Measurements from ENCODE around the gene CNTN2.

The CNTN2 gene

GRCh38 chr1:205026181-205026580 is 16.8 kb upstream of the CNTN2 start:
- no peak for TF ChIP-seq SIN3A (IDR thresholded peaks at IDR 0.05; ENCODE audit: borderline replicate concordance, insufficient read depth, low read length)
- TF ChIP-seq FOXP2 (optimal IDR thresholded peaks at IDR 0.05; ENCODE audit: borderline replicate concordance, extremely low read depth, extremely low read length, insufficient read depth): no peak
- TF ChIP-seq TAF1 (IDR thresholded peaks at IDR 0.05; ENCODE audit: borderline replicate concordance, insufficient read depth, low read length): no peak
- TF ChIP-seq POLR2AphosphoS5 (IDR thresholded peaks at IDR 0.05; ENCODE audit: low read depth, low read length): no peak
- no peak for TF ChIP-seq REST (IDR thresholded peaks at IDR 0.05; ENCODE audit: insufficient read depth in 1 of 2, low read depth in 2 of 2, low read length in 2 of 2)

- TF ChIP-seq TAF1 (IDR thresholded peaks at IDR 0.05; ENCODE audit: borderline replicate concordance, insufficient read depth, low read length): no peak
- TF ChIP-seq REST (IDR thresholded peaks at IDR 0.05; ENCODE audit: insufficient read depth in 1 of 2, low read depth in 2 of 2, low read length in 2 of 2): no peak
- TF ChIP-seq SIN3A (IDR thresholded peaks at IDR 0.05; ENCODE audit: borderline replicate concordance, insufficient read depth, low read length): no peak
- no peak for TF ChIP-seq POLR2AphosphoS5 (IDR thresholded peaks at IDR 0.05; ENCODE audit: low read depth, low read length)
- TF ChIP-seq FOXP2 (optimal IDR thresholded peaks at IDR 0.05; ENCODE audit: borderline replicate concordance, extremely low read depth, extremely low read length, insufficient read depth): no peak
Observed at GRCh38 chr1:205028390-205028789, 14.6 kb upstream of the CNTN2 start.

GRCh38 chr1:205028924-205029323 is 14.1 kb upstream of the CNTN2 start:
- TF ChIP-seq FOXP2 (optimal IDR thresholded peaks at IDR 0.05; ENCODE audit: borderline replicate concordance, extremely low read depth, extremely low read length, insufficient read depth) (no peak), POLR2AphosphoS5 (IDR thresholded peaks at IDR 0.05; ENCODE audit: low read depth, low read length) (no peak), TAF1 (IDR thresholded peaks at IDR 0.05; ENCODE audit: borderline replicate concordance, insufficient read depth, low read length) (no peak), REST (IDR thresholded peaks at IDR 0.05; ENCODE audit: insufficient read depth in 1 of 2, low read depth in 2 of 2, low read length in 2 of 2) (no peak), SIN3A (IDR thresholded peaks at IDR 0.05; ENCODE audit: borderline replicate concordance, insufficient read depth, low read length) (no peak)

- TF ChIP-seq SIN3A (IDR thresholded peaks at IDR 0.05; ENCODE audit: borderline replicate concordance, insufficient read depth, low read length): no peak
- no peak for TF ChIP-seq TAF1 (IDR thresholded peaks at IDR 0.05; ENCODE audit: borderline replicate concordance, insufficient read depth, low read length)
- no peak for TF ChIP-seq FOXP2 (optimal IDR thresholded peaks at IDR 0.05; ENCODE audit: borderline replicate concordance, extremely low read depth, extremely low read length, insufficient read depth)
- no peak for TF ChIP-seq REST (IDR thresholded peaks at IDR 0.05; ENCODE audit: insufficient read depth in 1 of 2, low read depth in 2 of 2, low read length in 2 of 2)
- no peak for TF ChIP-seq POLR2AphosphoS5 (IDR thresholded peaks at IDR 0.05; ENCODE audit: low read depth, low read length)
Observed at GRCh38 chr1:205030241-205030640, 12.8 kb upstream of the CNTN2 start.

GRCh38 chr1:205030896-205031295 is 12.1 kb upstream of the CNTN2 start:
- no peak for TF ChIP-seq SIN3A (IDR thresholded peaks at IDR 0.05; ENCODE audit: borderline replicate concordance, insufficient read depth, low read length)
- no peak for TF ChIP-seq FOXP2 (optimal IDR thresholded peaks at IDR 0.05; ENCODE audit: borderline replicate concordance, extremely low read depth, extremely low read length, insufficient read depth)
- TF ChIP-seq POLR2AphosphoS5 (IDR thresholded peaks at IDR 0.05; ENCODE audit: low read depth, low read length): no peak
- TF ChIP-seq REST (IDR thresholded peaks at IDR 0.05; ENCODE audit: insufficient read depth in 1 of 2, low read depth in 2 of 2, low read length in 2 of 2): no peak
- no peak for TF ChIP-seq TAF1 (IDR thresholded peaks at IDR 0.05; ENCODE audit: borderline replicate concordance, insufficient read depth, low read length)
